Bronchial epithelial cell (primary cell): ENCODE results near the gene TMEM238L. TPM values are rescaled to one million over a fixed set of nuclear protein-coding genes. Genes with fewer than 3 reads are reported as not detected.

Experiments used
- DNase-seq: peaks from one replicate; pipeline ENCODE4 v3.0.0-alpha.2; 2010; ENCODE audit warnings: low read depth
- FAIRE-seq: peaks from 2 replicates; lab custom pipeline; 2011; peaks lifted over from hg19 to GRCh38; lab: Jason Lieb, UNC
- H3K27me3 ChIP-seq: 2 replicates; pipeline ENCODE4 v1.5.1; 2011; ENCODE audit warnings: low read length; ENCODE audit not compliant: control insufficient read depth, insufficient read depth
- H3K36me3 ChIP-seq: 2 replicates; pipeline ENCODE4 v1.5.1; 2011; ENCODE audit warnings: low read length; ENCODE audit not compliant: control insufficient read depth, insufficient read depth
- H3K4me3 ChIP-seq: 2 replicates; pipeline ENCODE4 v1.5.1; 2011; ENCODE audit warnings: mild to moderate bottlenecking, low read depth, low read length, control low read depth
- CTCF ChIP-seq: IDR thresholded peaks from 2 replicates; pipeline ENCODE4 v1.5.1; 2011; ENCODE audit warnings: mild to moderate bottlenecking, moderate library complexity, low read length, control low read depth, inconsistent platforms; ENCODE audit not compliant: insufficient read depth, severe bottlenecking
- total RNA-seq: library from RNA; depleted of rRNA; stranded (reverse); fragments of >200 nt; gene quantifications from 2 replicates; pipeline ENCODE4 v1.2.1, GENCODE V29; 2014

The TMEM238L gene
- total RNA-seq, 1 donor from 2014 or later, result not detected

- H3K36me3 ChIP-seq, result no peaks in the 10 kb centered on the region
- no peaks in the 10 kb centered on the region for H3K27me3 ChIP-seq
- no peak for TF ChIP-seq CTCF
- DNase-seq (no peak), FAIRE-seq (no peak)
- H3K4me3 ChIP-seq, result no peak overlapping the region
Observed at GRCh38 chr17:10789694-10790271, 14.1 kb downstream of the TMEM238L start.

DNA sequence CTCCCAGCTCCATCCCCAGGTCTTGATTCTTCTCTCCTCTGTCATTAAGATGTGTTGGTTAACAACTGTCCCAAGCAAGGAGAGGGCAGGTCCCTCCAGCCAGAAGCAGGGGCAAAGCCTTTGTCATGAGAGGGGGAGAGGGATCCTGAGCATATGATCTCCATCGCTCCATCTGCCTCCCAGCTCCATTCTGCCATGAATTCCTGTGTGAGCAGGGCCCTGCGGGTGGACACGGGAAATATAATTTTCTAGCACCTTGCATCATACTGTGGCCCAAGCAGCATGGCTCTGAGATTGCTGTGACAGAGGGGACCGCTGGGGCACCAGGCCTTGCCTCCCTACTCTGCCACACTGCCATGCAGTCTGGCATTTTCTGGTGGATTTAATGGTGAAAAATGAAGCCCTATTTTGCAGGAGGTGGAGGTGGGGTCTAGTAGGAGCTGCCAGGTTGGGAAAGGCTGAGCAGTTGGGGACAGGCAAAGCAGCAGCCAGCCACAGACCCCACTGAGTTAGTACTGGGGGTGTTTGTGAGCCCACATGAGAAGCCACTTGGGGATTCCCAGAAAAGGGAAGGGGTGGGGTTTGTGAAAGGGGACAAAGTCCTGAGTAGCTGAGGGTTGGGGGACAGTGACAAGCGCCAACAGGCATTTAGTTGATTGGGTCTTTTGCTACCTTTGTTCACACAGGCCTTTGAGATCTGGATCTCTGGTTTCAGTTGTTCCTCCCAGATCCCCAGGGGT is 16.4 kb downstream of the TMEM238L start:
- H3K4me3 ChIP-seq, result no peak overlapping the region
- DNase-seq, result no peak
- FAIRE-seq, result no peak
- H3K27me3 ChIP-seq, result no peaks in the 10 kb centered on the region
- no peak for TF ChIP-seq CTCF
- no peaks in the 10 kb centered on the region for H3K36me3 ChIP-seq

- no peaks in the 10 kb centered on the region for H3K36me3 ChIP-seq
- no peak overlapping the region for H3K4me3 ChIP-seq
- FAIRE-seq, result no peak
Observed at GRCh38 chr17:10785295-10785694, 18.6 kb downstream of the TMEM238L start.

DNA sequence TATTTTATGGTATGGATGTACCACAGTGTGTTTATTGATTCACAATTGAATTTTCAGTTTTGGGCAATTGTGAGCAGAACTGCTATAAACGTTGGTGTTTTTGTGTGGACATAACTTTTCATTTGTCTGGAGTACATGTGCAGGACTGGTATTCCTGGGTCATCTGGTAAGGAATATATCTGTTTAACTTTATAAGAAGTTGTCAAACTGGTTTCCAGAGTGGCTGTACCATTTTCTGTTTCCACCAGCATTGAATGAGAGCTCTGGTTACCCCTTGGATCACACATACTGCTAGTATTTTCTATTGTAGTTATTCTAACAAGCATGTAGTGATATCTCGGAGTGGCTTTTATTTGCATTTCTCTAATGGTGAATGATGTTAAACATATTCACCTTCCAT is 24.3 kb downstream of the TMEM238L start:
- no peak for DNase-seq
- no peak for FAIRE-seq
- Histone ChIP-seq H3K4me3 (no peak overlapping the region), H3K36me3 (no peaks in the 10 kb centered on the region), H3K27me3 (no peaks in the 10 kb centered on the region)
- TF ChIP-seq CTCF, result no peak

More at GRCh38 chr17:10785295-10785694, 18.6 kb downstream of the TMEM238L start:
- DNase-seq, result no peak
- no peaks in the 10 kb centered on the region for H3K27me3 ChIP-seq
- no peak for TF ChIP-seq CTCF

GRCh38 chr17:10777890-10778289 is 26.0 kb downstream of the TMEM238L start:
- DNase-seq, result no peak
- no peaks in the 10 kb centered on the region for H3K27me3 ChIP-seq
- H3K36me3 ChIP-seq, result no peaks in the 10 kb centered on the region
- no peak for FAIRE-seq
- H3K4me3 ChIP-seq, result no peak overlapping the region
- TF ChIP-seq CTCF, result no peak
